MM.1S (cell line): ENCODE results near the gene TMEM135.

ENCODE experiments used
- EZH2phosphoT487 ChIP-seq: fragments of 300-600 bp; sonication (generic); IDR thresholded peaks from 2 replicates; pipeline ENCODE4 v1.6.1; 2018; ENCODE audit warnings: antibody characterized with exemption, low read length
- TF ChIP-seq, protein P1 (sequence below): fragments of 300-600 bp; sonication (generic); IDR thresholded peaks from 2 replicates; pipeline ENCODE4 v1.5.1; 2016; ENCODE audit warnings: antibody characterized with exemption, low read length, mixed read lengths

DNA sequence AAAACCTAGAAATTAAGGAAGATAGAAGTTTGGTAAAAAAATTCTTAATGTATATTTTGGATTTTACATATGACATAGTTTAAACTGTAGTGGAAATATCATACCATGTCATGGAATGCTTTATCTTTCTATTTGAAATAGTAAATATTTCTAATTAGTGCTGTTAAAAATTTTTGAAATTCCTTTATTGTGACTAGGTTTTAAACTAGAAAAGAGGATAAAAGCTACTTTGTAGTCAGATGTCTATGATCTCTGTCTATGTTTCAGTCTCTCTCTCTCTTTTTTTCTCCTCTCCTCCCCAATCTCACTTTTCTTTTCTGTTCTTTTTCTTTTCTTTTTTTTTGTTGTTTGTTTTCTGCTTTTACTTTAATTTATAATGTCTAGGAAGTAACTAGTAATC, 226.2 kb downstream of the TMEM135 start:
- TF ChIP-seq, protein P1, sequence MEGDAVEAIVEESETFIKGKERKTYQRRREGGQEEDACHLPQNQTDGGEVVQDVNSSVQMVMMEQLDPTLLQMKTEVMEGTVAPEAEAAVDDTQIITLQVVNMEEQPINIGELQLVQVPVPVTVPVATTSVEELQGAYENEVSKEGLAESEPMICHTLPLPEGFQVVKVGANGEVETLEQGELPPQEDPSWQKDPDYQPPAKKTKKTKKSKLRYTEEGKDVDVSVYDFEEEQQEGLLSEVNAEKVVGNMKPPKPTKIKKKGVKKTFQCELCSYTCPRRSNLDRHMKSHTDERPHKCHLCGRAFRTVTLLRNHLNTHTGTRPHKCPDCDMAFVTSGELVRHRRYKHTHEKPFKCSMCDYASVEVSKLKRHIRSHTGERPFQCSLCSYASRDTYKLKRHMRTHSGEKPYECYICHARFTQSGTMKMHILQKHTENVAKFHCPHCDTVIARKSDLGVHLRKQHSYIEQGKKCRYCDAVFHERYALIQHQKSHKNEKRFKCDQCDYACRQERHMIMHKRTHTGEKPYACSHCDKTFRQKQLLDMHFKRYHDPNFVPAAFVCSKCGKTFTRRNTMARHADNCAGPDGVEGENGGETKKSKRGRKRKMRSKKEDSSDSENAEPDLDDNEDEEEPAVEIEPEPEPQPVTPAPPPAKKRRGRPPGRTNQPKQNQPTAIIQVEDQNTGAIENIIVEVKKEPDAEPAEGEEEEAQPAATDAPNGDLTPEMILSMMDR = no peak
- no peak for TF ChIP-seq EZH2phosphoT487
